Smooth muscle cell (in vitro differentiated cells): Measurements from ENCODE around the gene ATP12A. TPM values are rescaled to one million over a fixed set of nuclear protein-coding genes. Genes with fewer than 3 reads are reported as not detected.

Source experiments
- DNase-seq: peaks from one replicate; lab custom pipeline; 2025; ENCODE audit not compliant: unreplicated experiment; lab: John Stamatoyannopoulos, UW
- H2AFZ ChIP-seq: fragments of 200-600 bp; sonication (generic); 2 replicates; pipeline ENCODE4 v1.6.0; 2016; ENCODE audit warnings: antibody characterized with exemption, low read depth, mild to moderate bottlenecking
- H3F3A ChIP-seq: fragments of 200-600 bp; sonication (generic); 2 replicates; pipeline ENCODE4 v1.6.0; 2017; ENCODE audit warnings: antibody characterized with exemption, low read depth
- H3K27ac ChIP-seq: fragments of 200-600 bp; sonication (generic); 2 replicates; pipeline ENCODE4 v1.5.1; 2016; ENCODE audit warnings: low read depth, mild to moderate bottlenecking
- H3K27me3 ChIP-seq: fragments of 200-600 bp; sonication (generic); 2 replicates; pipeline ENCODE4 v1.6.1; 2016; ENCODE audit warnings: low read depth, mild to moderate bottlenecking
- H3K36me3 ChIP-seq: fragments of 200-600 bp; sonication (generic); 2 replicates; pipeline ENCODE4 v1.5.1; 2016; ENCODE audit warnings: low read depth
- H3K4me1 ChIP-seq: fragments of 200-600 bp; sonication (generic); 2 replicates; pipeline ENCODE4 v1.5.1; 2016; ENCODE audit warnings: low read depth
- H3K4me2 ChIP-seq: fragments of 200-600 bp; sonication (generic); 2 replicates; pipeline ENCODE4 v1.6.0; 2016; ENCODE audit warnings: mild to moderate bottlenecking
- H3K4me3 ChIP-seq: fragments of 200-600 bp; sonication (generic); 2 replicates; pipeline ENCODE4 v1.5.1; 2016; ENCODE audit warnings: mild to moderate bottlenecking
- H3K79me2 ChIP-seq: fragments of 200-600 bp; sonication (generic); 2 replicates; pipeline ENCODE4 v1.6.0; 2016; ENCODE audit warnings: low read depth, mild to moderate bottlenecking
- H3K9ac ChIP-seq: fragments of 200-600 bp; sonication (generic); 2 replicates; pipeline ENCODE4 v1.6.0; 2016; ENCODE audit warnings: low read depth
- H3K9me3 ChIP-seq: fragments of 200-600 bp; sonication (generic); replicated peaks from 2 replicates; pipeline ENCODE4 v1.5.1; 2016; ENCODE audit warnings: low read depth
- H4K20me1 ChIP-seq: fragments of 200-600 bp; sonication (generic); 2 replicates; pipeline ENCODE4 v1.6.0; 2016; ENCODE audit warnings: low read depth
- CTCF ChIP-seq: fragments of 200-600 bp; sonication (generic); IDR thresholded peaks from 2 replicates; pipeline ENCODE4 v1.5.1; 2017; ENCODE audit warnings: borderline replicate concordance, mild to moderate bottlenecking, antibody characterized with exemption; ENCODE audit not compliant: insufficient read depth, poor library complexity, severe bottlenecking
- WGBS: methylation state at CpG from one replicate; pipeline ENCODE4 v1.1.7; 2016; ENCODE audit warnings: low lambda C conversion rate; 5-methylcytosine and 5-hydroxymethylcytosine counted together
- polyA plus RNA-seq: library from polyadenylated mRNA; unstranded; fragments of >200 nt; fragmentation: Nextera tagmentation; extraction: Ambion mirVana; gene quantifications from 2 replicates; pipeline ENCODE4 v1.2.1, GENCODE V29; 2016
- total RNA-seq: library from RNA; depleted of rRNA; stranded (reverse); fragments of >200 nt; gene quantifications from 2 replicates; pipeline ENCODE4 v1.2.3, GENCODE V29; 2014

The ATP12A gene
- total and polyA plus RNA-seq, 2 experiments from 2014 or later, result 0.63 to 0.67 TPM

- H3K36me3 ChIP-seq, result no peaks in the 10 kb centered on the region
- H3K4me2 ChIP-seq, result no peak overlapping the region
- no peak overlapping the region for H3K4me3 ChIP-seq
- peaks cover 44% of the 10 kb centered on the region for H3K27me3 ChIP-seq
- no peak overlapping the region for H3K9ac ChIP-seq
- H2AFZ ChIP-seq, result no peak overlapping the region
- no peaks in the 10 kb centered on the region for H4K20me1 ChIP-seq
- no peak for TF ChIP-seq CTCF
- no peaks in the 10 kb centered on the region for H3K9me3 ChIP-seq
- H3F3A ChIP-seq, result no peaks in the 10 kb centered on the region
- WGBS, result 58% methylated on average over 6 of the region's 6 CpGs
- no peak for DNase-seq
- H3K27ac ChIP-seq, result no peak overlapping the region
- H3K79me2 ChIP-seq, result no peaks in the 10 kb centered on the region
- H3K4me1 ChIP-seq, result peaks cover 12% of the 10 kb centered on the region
Measured at GRCh38 chr13:24742294-24742693, 62.1 kb downstream of the ATP12A start.

DNA sequence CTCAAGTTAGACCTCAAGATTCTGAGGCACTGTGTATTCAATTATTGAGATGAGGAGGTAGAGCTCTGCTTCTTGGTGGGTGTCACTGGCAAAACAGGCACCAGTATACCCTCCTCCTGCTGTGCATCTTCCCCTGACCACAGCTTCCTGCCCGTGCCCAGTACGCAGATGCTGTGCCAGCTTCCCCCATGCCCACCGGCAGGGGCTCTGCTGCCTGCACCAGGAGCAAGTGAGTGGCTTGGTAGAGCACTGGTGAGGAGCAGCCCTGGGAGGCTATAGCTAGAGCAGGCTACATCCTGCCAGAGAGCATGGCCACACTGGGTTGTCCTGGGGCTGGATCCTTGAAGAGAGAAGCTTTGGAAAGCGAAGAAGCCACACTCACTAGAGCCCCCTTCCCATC, 62.8 kb downstream of the ATP12A start:
- WGBS, result 87% methylated on average over 4 of the region's 4 CpGs
- Histone ChIP-seq H3K36me3 (no peaks in the 10 kb centered on the region), H3K27me3 (peaks cover 51% of the 10 kb centered on the region)

DNA sequence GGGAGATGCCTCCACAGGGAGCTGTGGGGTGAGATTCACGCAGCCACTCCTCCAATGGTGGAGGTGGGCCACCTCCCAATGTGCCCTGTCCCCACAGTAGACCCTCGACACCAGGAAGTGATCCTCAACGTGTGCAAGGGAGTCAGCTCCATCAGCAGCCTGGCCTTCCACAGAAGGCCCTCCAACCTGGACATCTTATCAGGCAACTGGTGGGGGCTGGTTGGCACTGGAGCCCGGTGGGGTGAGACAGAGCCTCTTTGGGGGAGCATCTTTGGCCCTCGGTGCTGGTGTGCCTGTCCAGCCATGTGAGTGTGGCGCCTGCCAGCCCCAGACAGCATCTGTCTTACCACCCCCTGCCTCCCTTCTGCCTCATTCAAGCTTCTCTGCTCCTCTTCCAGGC, 64.0 kb downstream of the ATP12A start:
- WGBS, result 81% methylated on average over 6 of the region's 6 CpGs
- Histone ChIP-seq H3F3A (no peaks in the 10 kb centered on the region), H4K20me1 (no peaks in the 10 kb centered on the region), H2AFZ (no peak overlapping the region), H3K27ac (no peak overlapping the region), H3K79me2 (no peaks in the 10 kb centered on the region), H3K9me3 (no peaks in the 10 kb centered on the region), H3K9ac (no peak overlapping the region), H3K4me3 (no peak overlapping the region), H3K27me3 (peaks cover 64% of the 10 kb centered on the region), H3K36me3 (no peaks in the 10 kb centered on the region), H3K4me2 (no peak overlapping the region), H3K4me1 (peaks cover 13% of the 10 kb centered on the region)
- no peak for TF ChIP-seq CTCF
- no peak for DNase-seq

More for the DNA sequence above, 62.8 kb downstream of the ATP12A start:
- TF ChIP-seq CTCF, result no peak
- Histone ChIP-seq H2AFZ (no peak overlapping the region), H3K79me2 (no peaks in the 10 kb centered on the region), H3F3A (no peaks in the 10 kb centered on the region), H4K20me1 (no peaks in the 10 kb centered on the region), H3K4me1 (peaks cover 13% of the 10 kb centered on the region), H3K9ac (no peak overlapping the region), H3K9me3 (no peaks in the 10 kb centered on the region), H3K4me2 (no peak overlapping the region), H3K27ac (no peak overlapping the region), H3K4me3 (no peak overlapping the region)
- DNase-seq, result no peak

GRCh38 chr13:24745516-24745860, 65.3 kb downstream of the ATP12A start:
- 69% methylated on average over 23 of the region's 24 CpGs for WGBS
- peak overlapping the region; percentile 92 for H3K4me2 ChIP-seq
- H3K9me3 ChIP-seq, result no peaks in the 10 kb centered on the region
- peaks cover 76% of the 10 kb centered on the region for H3K27me3 ChIP-seq
- TF ChIP-seq CTCF, result no peak
- no peak overlapping the region for H2AFZ ChIP-seq
- no peaks in the 10 kb centered on the region for H4K20me1 ChIP-seq
- H3K9ac ChIP-seq, result no peak overlapping the region
- H3K4me1 ChIP-seq, result peaks cover 13% of the 10 kb centered on the region
- H3F3A ChIP-seq, result no peaks in the 10 kb centered on the region
- no peak for DNase-seq
- H3K79me2 ChIP-seq, result no peaks in the 10 kb centered on the region
- H3K36me3 ChIP-seq, result no peaks in the 10 kb centered on the region
- no peak overlapping the region for H3K4me3 ChIP-seq
- H3K27ac ChIP-seq, result no peak overlapping the region
